HCT116 (cell line): ENCODE results near the gene YWHAE. TPM values are rescaled to one million over a fixed set of nuclear protein-coding genes. Genes with fewer than 3 reads are reported as not detected.

ENCODE experiments used
- ATAC-seq: fragments of 200-7000 bp; cut with Tn5 transposase; 2 replicates; pipeline ENCODE4 v1.9.1; 2020; ENCODE audit warnings: mild to moderate bottlenecking, moderate library complexity
- Bru-seq: library from RNA; stranded (reverse); fragments of 400-500 nt; gene quantifications from one replicate; lab custom pipeline; 2021; lab: Mats Ljungman, UMichigan
- BruChase-seq, 2 experiments: library from RNA; stranded (reverse); fragments of 400-500 nt; gene quantifications; one replicate each; lab custom pipeline; 2021; lab: Mats Ljungman, UMichigan
- BruUV-seq: library from RNA; stranded (reverse); fragments of 400-500 nt; replicated peaks from 2 replicates; lab custom pipeline; 2021; lab: Mats Ljungman, UMichigan
- CTCF ChIA-PET: fragments of 300-600 bp; sonication (Branson Sonifier 250); formaldehyde crosslinking; loops from one replicate; lab custom pipeline; 2021; ENCODE audit warnings: antibody characterized with exemption; lab: Charles Lee
- POLR2A ChIA-PET: fragments of 300-600, 350-600 bp; sonication (Branson Sonifier 250); formaldehyde crosslinking; loops from one replicate; lab custom pipeline; 2021; ENCODE audit warnings: antibody characterized with exemption; lab: Charles Lee
- RAD21 ChIA-PET, 2 experiments: fragments of 300-600 bp; sonication (Branson Sonifier 250); formaldehyde crosslinking; loops; one replicate each; lab custom pipeline; 2023; ENCODE audit warnings: low total read pairs in 2 of 2; ENCODE audit not compliant: uncharacterized antibody in 2 of 2, unreplicated experiment in 2 of 2, low non-redundant PET in 1 of 2; lab: Charles Lee
- DNase-seq: peaks from one replicate; pipeline ENCODE4 v3.0.0-alpha.2; 2010; ENCODE audit warnings: low read depth, low spot score
- H2AFZ ChIP-seq: fragments of 200-600 bp; shearing (Covaris generic), sonication (generic); 2 replicates; pipeline ENCODE4 v1.6.1; 2017; ENCODE audit warnings: low read depth, mixed run types, mixed read lengths, antibody characterized with exemption, low read length; ENCODE audit not compliant: poor library complexity, severe bottlenecking
- H3K27ac ChIP-seq: 2 replicates; pipeline ENCODE4 v1.5.1; 2012; ENCODE audit warnings: low read depth, low read length
- H3K27me3 ChIP-seq: fragments of 200-600 bp; sonication (generic); 2 replicates; pipeline ENCODE4 v1.6.1; 2016; ENCODE audit warnings: mixed run types, low read length, mixed read lengths; ENCODE audit not compliant: insufficient read depth
- H3K36me3 ChIP-seq, 2 experiments: fragments of 200-500 bp in 1 of 2; fragments of 200-600 bp in 1 of 2; sonication (Bioruptor generic) in 1 of 2; sonication (generic) in 1 of 2; 2 replicates each; pipeline versions ENCODE4 v1.5.1 to v1.6.1; 2014 to 2016; ENCODE audit warnings: low read length in 2 of 2, inconsistent platforms in 1 of 2, mixed read lengths in 1 of 2, mixed run types in 1 of 2; ENCODE audit not compliant: insufficient read depth in 2 of 2, control insufficient read depth in 1 of 2
- H3K4me1 ChIP-seq, 2 experiments: fragments of 200-600 bp in 1 of 2; sonication (generic) in 1 of 2; 2 replicates each; pipeline versions ENCODE4 v1.5.1 to v1.6.1; 2012 to 2017; ENCODE audit warnings: low read length in 2 of 2, inconsistent platforms in 1 of 2, mild to moderate bottlenecking in 1 of 2, mixed read lengths in 1 of 2, mixed run types in 1 of 2, moderate library complexity in 1 of 2; ENCODE audit not compliant: insufficient read depth in 2 of 2, control insufficient read depth in 1 of 2
- H3K4me2 ChIP-seq: fragments of 200-600 bp; sonication (generic); 2 replicates; pipeline ENCODE4 v1.6.1; 2017; ENCODE audit warnings: mixed run types, low read length, mixed read lengths
- H3K4me3 ChIP-seq, 2 experiments: fragments of 200-600 bp in 1 of 2; sonication (generic) in 1 of 2; replicated peaks in 1 of 2; 2 replicates each; pipeline ENCODE4 v1.5.1; 2011 to 2016; ENCODE audit warnings: low read length in 2 of 2, control low read depth in 1 of 2, low read depth in 1 of 2, mild to moderate bottlenecking in 1 of 2, mixed read lengths in 1 of 2, mixed run types in 1 of 2
- H3K79me2 ChIP-seq: fragments of 200-600 bp; sonication (generic); 2 replicates; pipeline ENCODE4 v1.6.1; 2017; ENCODE audit warnings: mild to moderate bottlenecking, mixed run types, low read length, moderate library complexity, mixed read lengths; ENCODE audit not compliant: insufficient read depth
- H3K9ac ChIP-seq: fragments of 200-600 bp; sonication (generic); 2 replicates; pipeline ENCODE4 v1.6.1; 2016; ENCODE audit warnings: low read length, mixed read lengths
- H3K9me2 ChIP-seq: fragments of 200-600 bp; sonication (generic), shearing (Covaris generic); 2 replicates; pipeline ENCODE4 v1.6.1; 2017; ENCODE audit warnings: mixed run types, mild to moderate bottlenecking, moderate library complexity; ENCODE audit not compliant: insufficient read depth
- H3K9me3 ChIP-seq, 2 experiments: fragments of 200-500 bp in 1 of 2; fragments of 200-600 bp in 1 of 2; sonication (Bioruptor generic) in 1 of 2; sonication (generic) in 1 of 2; 2 replicates each; pipeline ENCODE4 v1.6.1; 2014 to 2017; ENCODE audit warnings: low read length in 2 of 2, mixed read lengths in 2 of 2, inconsistent platforms in 1 of 2, low read depth in 1 of 2, mild to moderate bottlenecking in 1 of 2, mixed run types in 1 of 2, moderate library complexity in 1 of 2; ENCODE audit not compliant: control insufficient read depth in 1 of 2, insufficient read depth in 1 of 2
- H4K20me1 ChIP-seq: fragments of 200-600 bp; sonication (generic), shearing (Covaris generic); 2 replicates; pipeline ENCODE4 v1.6.1; 2017; ENCODE audit warnings: mixed run types, mild to moderate bottlenecking, moderate library complexity; ENCODE audit not compliant: insufficient read depth
- CBX3 ChIP-seq: IDR thresholded peaks from 2 replicates; pipeline ENCODE4 v1.6.1; 2012; ENCODE audit warnings: low read depth
- CEBPB ChIP-seq: IDR thresholded peaks from 2 replicates; pipeline ENCODE4 v1.6.1; 2012; ENCODE audit warnings: low read depth
- EGR1 ChIP-seq: IDR thresholded peaks from 2 replicates; pipeline ENCODE4 v1.6.1; 2012; ENCODE audit warnings: low read depth
- ELF1 ChIP-seq: IDR thresholded peaks from 2 replicates; pipeline ENCODE4 v1.6.1; 2012; ENCODE audit warnings: low read depth, borderline replicate concordance
- EZH2 ChIP-seq: fragments of 200-600 bp; sonication (generic); IDR thresholded peaks from 2 replicates; pipeline ENCODE4 v1.6.1; 2017; ENCODE audit warnings: antibody characterized with exemption, mixed run types
- EZH2phosphoT487 ChIP-seq: fragments of 200-600 bp; IDR thresholded peaks from 2 replicates; pipeline ENCODE4 v1.6.1; 2018; ENCODE audit warnings: antibody characterized with exemption, borderline replicate concordance
- FOSL1 ChIP-seq: IDR thresholded peaks from 2 replicates; pipeline ENCODE4 v1.6.1; 2012; ENCODE audit warnings: low read depth
- POLR2A ChIP-seq: IDR thresholded peaks from 2 replicates; pipeline ENCODE4 v1.7.0; 2011; ENCODE audit warnings: borderline replicate concordance; ENCODE audit not compliant: insufficient read depth, insufficient read length; ENCODE audit errors: extremely low read depth
- POLR2AphosphoS5 ChIP-seq: IDR thresholded peaks from 2 replicates; pipeline ENCODE4 v1.6.1; 2011; ENCODE audit warnings: mild to moderate bottlenecking, low read depth, low read length, moderate library complexity
- RAD21 ChIP-seq: IDR thresholded peaks from 2 replicates; pipeline ENCODE4 v1.6.1; 2012; ENCODE audit warnings: low read depth, mild to moderate bottlenecking
- SIN3A ChIP-seq: IDR thresholded peaks from 2 replicates; pipeline ENCODE4 v1.6.1; 2012; ENCODE audit warnings: low read depth
- SRF ChIP-seq: IDR thresholded peaks from 2 replicates; pipeline ENCODE4 v1.6.1; 2012; ENCODE audit warnings: low read depth
- TCF7L2 ChIP-seq: IDR thresholded peaks from 2 replicates; pipeline ENCODE4 v1.7.0; 2011; ENCODE audit warnings: borderline replicate concordance, inconsistent platforms; ENCODE audit not compliant: insufficient read depth, insufficient read length; ENCODE audit errors: extremely low read depth
- YY1 ChIP-seq: IDR thresholded peaks from 2 replicates; pipeline ENCODE4 v1.6.1; 2011; ENCODE audit warnings: low read length, low read depth, moderate library complexity, mild to moderate bottlenecking; ENCODE audit not compliant: insufficient replicate concordance; ENCODE audit errors: extremely low read depth
- ZFX ChIP-seq: fragments of 450-650 bp; IDR thresholded peaks from 2 replicates; pipeline ENCODE4 v1.6.1; 2017
- ZNF274 ChIP-seq: fragments of 200-500 bp; sonication (Bioruptor generic); IDR thresholded peaks from 2 replicates; pipeline ENCODE4 v1.6.1; 2014; ENCODE audit warnings: mild to moderate bottlenecking, low read depth, low read length, inconsistent platforms
- intact Hi-C: fragments of 100-400 bp; cut with micrococcal nuclease; formaldehyde crosslinking; loops from 2 replicates; pipeline ENCODE4 v1.10.0; 2022
- long read RNA-seq: library from polyadenylated mRNA; unstranded; transcript quantifications from one replicate; pipeline ENCODE4 v2.0.0, GENCODE V29; 2021; ENCODE audit not compliant: unreplicated experiment
- polyA plus RNA-seq: library from polyadenylated mRNA; unstranded; fragments of >200 nt; gene quantifications from 2 replicates; pipeline ENCODE4 v1.2.1, GENCODE V29; 2012; ENCODE audit warnings: missing spikeins
- total RNA-seq: library from RNA; stranded (reverse); gene quantifications from one replicate; pipeline ENCODE4 v1.2.1, GENCODE V29; 2021; ENCODE audit not compliant: unreplicated experiment
- TF ChIP-seq, protein P1 (sequence below): IDR thresholded peaks from 2 replicates; pipeline ENCODE4 v1.6.1; 2011; ENCODE audit warnings: mild to moderate bottlenecking, low read length, moderate library complexity; ENCODE audit not compliant: insufficient replicate concordance; ENCODE audit errors: extremely low read depth
- TF ChIP-seq, protein P2 (sequence below), 3 experiments: fragments of 200-600 bp in 1 of 3; sonication (generic) in 1 of 3; IDR thresholded peaks in 2 of 3; conservative IDR thresholded peaks in 1 of 3; 2 replicates each; pipeline ENCODE4 v1.5.1; 2012 to 2017; ENCODE audit warnings: low read depth in 2 of 3, low read length in 2 of 3, antibody characterized with exemption in 1 of 3, borderline replicate concordance in 1 of 3, control low read depth in 1 of 3, mild to moderate bottlenecking in 1 of 3, mixed read lengths in 1 of 3, mixed run types in 1 of 3, moderate library complexity in 1 of 3; ENCODE audit not compliant: insufficient read depth in 1 of 3
- TF ChIP-seq, protein P3 (sequence below): IDR thresholded peaks from 2 replicates; pipeline ENCODE4 v1.6.1; 2012

YWHAE gene
- total RNA-seq: 735 TPM
- 530 and 573 TPM in 2 replicates for polyA plus RNA-seq
- percentile 97 among the genes with signal in this experiment for Bru-seq, nascent RNA
- BruChase-seq, experiment 1, labeled RNA remaining after a 6-hour chase: percentile 98 among the genes with signal in this experiment
- BruChase-seq, experiment 2, labeled RNA remaining after a 2-hour chase: percentile 95 among the genes with signal in this experiment
- long read RNA-seq, transcript YWHAE-201 (6 exons, 2,211 nt): major isoform, 620 of 700 reads
- long read RNA-seq, transcript YWHAE-205 (2 exons, 465 nt): minor isoform, 15 of 700 reads
- long read RNA-seq, transcript YWHAE-208 (7 exons, 1,818 nt): minor isoform, 11 of 700 reads
- long read RNA-seq, partial matches to known transcripts: 15 of 700 reads
- long read RNA-seq, other reads (novel, unspliced or antisense): 36 of 700 reads

DNA sequence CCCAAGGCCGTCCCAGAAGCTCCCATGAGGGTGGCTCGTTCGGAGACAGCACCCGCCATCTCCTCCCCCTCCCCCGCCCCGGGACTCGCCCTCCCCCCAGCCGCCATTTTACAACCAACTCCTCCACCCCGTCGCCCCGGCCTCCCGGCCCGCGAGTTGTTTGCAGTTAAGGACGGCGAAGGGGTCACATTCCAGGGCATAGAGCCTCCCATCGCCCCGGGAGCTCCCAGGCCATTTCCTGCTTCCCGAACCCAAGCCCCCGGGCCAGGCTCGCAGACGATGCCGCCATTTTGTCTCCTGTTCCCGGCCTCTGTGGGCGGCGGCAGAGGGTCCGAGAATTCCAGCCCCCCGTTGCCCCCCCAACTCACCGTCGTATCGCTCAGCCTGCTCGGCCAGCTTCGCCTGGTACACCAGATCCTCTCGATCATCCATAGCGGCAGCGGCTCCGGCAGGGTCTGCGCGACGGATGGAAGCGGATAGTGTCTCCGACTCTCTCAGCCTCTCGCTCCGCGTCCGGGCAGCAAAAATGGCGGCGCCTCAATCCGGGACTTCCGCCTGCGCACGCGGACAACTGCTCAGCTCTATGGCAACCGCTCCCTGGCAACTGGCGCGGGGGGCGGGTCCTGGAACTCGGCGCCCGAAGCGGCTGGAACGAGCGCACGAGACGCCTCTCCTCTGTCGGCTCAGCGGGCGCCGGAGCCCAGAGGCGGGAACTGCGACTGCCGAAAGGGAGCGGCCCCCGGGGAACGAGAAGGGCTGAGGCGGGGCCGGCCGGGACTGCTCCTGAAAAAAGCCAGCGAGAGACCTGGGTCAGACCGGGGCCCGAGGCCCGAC, at the start of gene YWHAE:
YWHAE (minus strand) TSS at position 544 of the 834 bp plus-strand sequence; CDS start at position 432, 112 bp downstream.
- H3K4me3 ChIP-seq: peak within 1 kb of the TSS; percentile 77 to 98
- peaks cover 22 to 41% of the 10 kb centered on the region in 2 experiments for H3K4me1 ChIP-seq
- H3K27ac ChIP-seq: peak within 1 kb of the TSS; percentile 97
- ChIA-PET RAD21 (no interaction called here), CTCF (interaction anchor here (1.7 kb wide), 1 partner anchor 34 kb away, joined by 6 read pairs; no protein-coding TSS in a partner anchor), POLR2A (interaction anchor here (0.6 to 1.7 kb wide), 9 partner anchors 10 to 116 kb away, joined by 3 to 23 read pairs (median 4); no protein-coding TSS in a partner anchor)
- no peaks in the 10 kb centered on the region for H3K9me2 ChIP-seq
- BruUV-seq: no TSS peak
- H3K79me2 ChIP-seq: peaks cover 51% of the 10 kb centered on the region
- H3K9ac ChIP-seq: peak within 1 kb of the TSS; percentile 88
- peak within 1 kb of the TSS; percentile 76 for H3K4me2 ChIP-seq
- ATAC-seq: peak; percentile 97
- H3K36me3 ChIP-seq: peaks cover 0 to 4% of the 10 kb centered on the region in 2 experiments; a peak in 1 of 4 replicates
- peak within 1 kb of the TSS; percentile 45 for H2AFZ ChIP-seq
- H3K27me3 ChIP-seq: no peaks in the 10 kb centered on the region
- DNase-seq: peak; percentile 84
- H4K20me1 ChIP-seq: peaks cover 13% of the 10 kb centered on the region; the same call in 1 of the 2 replicates
- no peaks in the 10 kb centered on the region for H3K9me3 ChIP-seq
- intact Hi-C loops: no loop called here
- TF ChIP-seq EGR1 (peak; percentile 86), ZNF274 (no peak), RAD21 (no peak), ZFX (no peak; the same call in 1 of the 2 replicates), CBX3 (0 out of 2 replicates have a peak, but pooled peaks have one; percentile 25), SIN3A (peak; percentile 76; the same call in 1 of the 2 replicates), POLR2AphosphoS5 (peak; percentile 93), EZH2phosphoT487 (no peak), POLR2A (peak; percentile 86), EZH2 (no peak), CEBPB (no peak), TCF7L2 (peak; percentile 44), SRF (no peak), FOSL1 (no peak), ELF1 (peak; percentile 59; the same call in 1 of the 2 replicates), YY1 (peak; percentile 90)
- TF ChIP-seq, protein P1, sequence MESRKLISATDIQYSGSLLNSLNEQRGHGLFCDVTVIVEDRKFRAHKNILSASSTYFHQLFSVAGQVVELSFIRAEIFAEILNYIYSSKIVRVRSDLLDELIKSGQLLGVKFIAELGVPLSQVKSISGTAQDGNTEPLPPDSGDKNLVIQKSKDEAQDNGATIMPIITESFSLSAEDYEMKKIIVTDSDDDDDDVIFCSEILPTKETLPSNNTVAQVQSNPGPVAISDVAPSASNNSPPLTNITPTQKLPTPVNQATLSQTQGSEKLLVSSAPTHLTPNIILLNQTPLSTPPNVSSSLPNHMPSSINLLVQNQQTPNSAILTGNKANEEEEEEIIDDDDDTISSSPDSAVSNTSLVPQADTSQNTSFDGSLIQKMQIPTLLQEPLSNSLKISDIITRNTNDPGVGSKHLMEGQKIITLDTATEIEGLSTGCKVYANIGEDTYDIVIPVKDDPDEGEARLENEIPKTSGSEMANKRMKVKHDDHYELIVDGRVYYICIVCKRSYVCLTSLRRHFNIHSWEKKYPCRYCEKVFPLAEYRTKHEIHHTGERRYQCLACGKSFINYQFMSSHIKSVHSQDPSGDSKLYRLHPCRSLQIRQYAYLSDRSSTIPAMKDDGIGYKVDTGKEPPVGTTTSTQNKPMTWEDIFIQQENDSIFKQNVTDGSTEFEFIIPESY: no peak
- TF ChIP-seq, protein P2, sequence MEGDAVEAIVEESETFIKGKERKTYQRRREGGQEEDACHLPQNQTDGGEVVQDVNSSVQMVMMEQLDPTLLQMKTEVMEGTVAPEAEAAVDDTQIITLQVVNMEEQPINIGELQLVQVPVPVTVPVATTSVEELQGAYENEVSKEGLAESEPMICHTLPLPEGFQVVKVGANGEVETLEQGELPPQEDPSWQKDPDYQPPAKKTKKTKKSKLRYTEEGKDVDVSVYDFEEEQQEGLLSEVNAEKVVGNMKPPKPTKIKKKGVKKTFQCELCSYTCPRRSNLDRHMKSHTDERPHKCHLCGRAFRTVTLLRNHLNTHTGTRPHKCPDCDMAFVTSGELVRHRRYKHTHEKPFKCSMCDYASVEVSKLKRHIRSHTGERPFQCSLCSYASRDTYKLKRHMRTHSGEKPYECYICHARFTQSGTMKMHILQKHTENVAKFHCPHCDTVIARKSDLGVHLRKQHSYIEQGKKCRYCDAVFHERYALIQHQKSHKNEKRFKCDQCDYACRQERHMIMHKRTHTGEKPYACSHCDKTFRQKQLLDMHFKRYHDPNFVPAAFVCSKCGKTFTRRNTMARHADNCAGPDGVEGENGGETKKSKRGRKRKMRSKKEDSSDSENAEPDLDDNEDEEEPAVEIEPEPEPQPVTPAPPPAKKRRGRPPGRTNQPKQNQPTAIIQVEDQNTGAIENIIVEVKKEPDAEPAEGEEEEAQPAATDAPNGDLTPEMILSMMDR (IDR thresholded peaks at IDR 0.05 in 2 of 3, conservative IDR thresholded peaks at IDR 0.05 in 1 of 3; ENCODE audit: borderline replicate concordance in 1 of 3, insufficient read depth in 1 of 3, low read depth in 2 of 3, low read length in 2 of 3): no peak
- TF ChIP-seq, protein P3, sequence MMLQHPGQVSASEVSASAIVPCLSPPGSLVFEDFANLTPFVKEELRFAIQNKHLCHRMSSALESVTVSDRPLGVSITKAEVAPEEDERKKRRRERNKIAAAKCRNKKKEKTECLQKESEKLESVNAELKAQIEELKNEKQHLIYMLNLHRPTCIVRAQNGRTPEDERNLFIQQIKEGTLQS: no peak
